Large intestine (tissue), 3 donors: ENCODE results near the gene BNIP5. TPM values are rescaled to one million over a fixed set of nuclear protein-coding genes. Genes with fewer than 3 reads are reported as not detected.
"Not testable (repeated sequence)": the region's sequence is repeated elsewhere in the genome, so short reads cannot be mapped to it uniquely, and the experiment has no call there.

Experiments used
- DNase-seq, 2 donors: peaks; one replicate each; pipeline versions ENCODE4 v3.0.0 to v3.0.0-alpha.2; 2013
- H3K27ac ChIP-seq: one replicate; pipeline ENCODE4 v1.5.1; 2013; ENCODE audit warnings: low read length
- H3K27me3 ChIP-seq: 2 replicates; pipeline ENCODE4 v1.6.1; 2013; ENCODE audit warnings: low read length; ENCODE audit not compliant: control insufficient read depth, insufficient read depth
- H3K36me3 ChIP-seq: 2 replicates; pipeline ENCODE4 v1.6.1; 2013; ENCODE audit warnings: low read length; ENCODE audit not compliant: control insufficient read depth, insufficient read depth
- H3K4me1 ChIP-seq: one replicate; pipeline ENCODE4 v1.6.1; 2013; ENCODE audit warnings: low read length; ENCODE audit not compliant: control insufficient read depth, insufficient read depth
- H3K4me3 ChIP-seq: one replicate; pipeline ENCODE4 v1.5.1; 2013; ENCODE audit warnings: low read length
- H3K9me3 ChIP-seq: one replicate; pipeline ENCODE4 v1.6.1; 2013; ENCODE audit warnings: mild to moderate bottlenecking, low read depth, low read length, moderate library complexity; ENCODE audit not compliant: control insufficient read depth
- WGBS: methylation state at CpG from one replicate; pipeline ENCODE4 v1.1.5; 2013; ENCODE audit warnings: low lambda C conversion rate; ENCODE audit not compliant: insufficient coverage; 5-methylcytosine and 5-hydroxymethylcytosine counted together
- polyA plus RNA-seq: library from polyadenylated mRNA; unstranded; fragments of 120-200 nt; gene quantifications from one replicate; pipeline ENCODE4 v1.2.1, GENCODE V29; 2013

Gene BNIP5
- polyA plus RNA-seq, 1 donor, result 11.2 TPM

DNA sequence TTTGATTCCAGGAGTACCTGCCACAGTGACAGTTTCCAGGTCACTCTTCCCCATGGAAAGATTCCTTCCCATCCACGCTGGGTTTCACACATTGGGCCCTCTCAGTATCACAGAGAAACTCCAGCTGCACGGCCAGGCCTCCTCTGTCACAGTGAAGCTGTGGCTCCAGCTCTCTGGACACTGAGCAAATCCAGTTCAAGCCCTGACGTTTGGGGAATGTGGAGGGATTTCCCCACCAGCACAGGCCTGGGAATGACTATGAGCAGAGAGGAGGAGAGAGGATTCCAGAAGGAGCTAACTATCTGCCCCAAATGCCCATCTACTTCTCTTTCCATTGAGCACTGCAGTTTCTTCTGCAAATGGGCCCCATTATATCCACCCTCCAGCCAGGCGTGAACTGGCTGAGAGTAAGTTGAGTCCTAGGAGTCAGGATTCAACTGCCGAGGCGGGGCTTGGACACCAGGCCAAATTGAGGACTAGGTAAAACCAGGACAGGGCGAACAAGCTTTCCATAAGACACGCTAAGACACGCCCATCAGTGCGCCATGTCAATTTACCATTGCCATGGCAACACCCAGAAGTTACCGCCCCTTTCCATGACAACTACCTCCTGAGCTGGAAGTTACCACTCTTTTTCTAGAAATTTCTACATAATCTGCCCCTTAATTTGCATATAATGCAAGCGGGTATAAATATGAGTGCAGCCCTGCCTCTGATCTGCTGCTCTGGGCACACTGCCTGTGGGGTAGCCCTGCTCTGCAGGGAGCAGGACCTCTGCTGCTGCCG lies 9.2 kb upstream of the BNIP5 start:
- DNase-seq, result no peak
- no peaks in the 10 kb centered on the region for H3K9me3 ChIP-seq
- no CpG with 5 or more reads among the region's 13 CpGs for WGBS

DNA sequence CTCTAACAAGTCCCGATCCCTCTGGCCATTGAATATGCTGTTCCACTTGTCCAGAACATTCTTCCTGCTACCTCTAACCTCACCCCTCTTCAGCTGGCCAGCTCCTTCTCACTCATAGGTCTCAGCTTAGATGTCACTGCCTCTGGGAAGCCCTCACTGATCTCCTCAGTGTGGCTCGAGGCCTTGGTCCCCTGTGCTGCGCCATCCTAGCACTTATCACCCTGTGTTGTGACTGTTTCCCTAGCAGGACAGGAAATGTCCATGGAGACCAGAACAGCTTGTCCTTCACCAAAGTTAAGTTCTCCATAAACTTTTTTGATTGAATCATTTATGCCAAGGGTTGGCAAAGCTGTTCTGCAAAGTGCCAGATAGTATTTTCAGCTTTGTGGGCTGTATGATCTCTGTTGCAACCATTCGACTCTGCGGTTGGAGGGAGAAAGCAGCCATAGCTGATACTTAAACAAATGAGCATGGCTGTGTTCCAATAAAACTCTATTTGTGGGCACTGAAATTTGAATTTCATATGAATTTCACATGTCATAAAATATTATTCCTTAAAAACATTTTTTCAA lies 6.5 kb upstream of the BNIP5 start:
- Histone ChIP-seq H3K4me1 (peaks cover 39% of the 10 kb centered on the region), H3K27ac (no peak overlapping the region), H3K27me3 (no peaks in the 10 kb centered on the region), H3K9me3 (no peaks in the 10 kb centered on the region), H3K4me3 (no peak overlapping the region), H3K36me3 (no peaks in the 10 kb centered on the region)
- DNase-seq, result no peak
- no CpG with 5 or more reads among the region's 5 CpGs for WGBS

More for the DNA sequence above, 9.2 kb upstream of the BNIP5 start:
- H3K4me1 ChIP-seq, result peaks cover 41% of the 10 kb centered on the region
- H3K27ac ChIP-seq, result no peak overlapping the region
- no peaks in the 10 kb centered on the region for H3K27me3 ChIP-seq
- no peak overlapping the region for H3K4me3 ChIP-seq
- H3K36me3 ChIP-seq, result no peaks in the 10 kb centered on the region

DNA sequence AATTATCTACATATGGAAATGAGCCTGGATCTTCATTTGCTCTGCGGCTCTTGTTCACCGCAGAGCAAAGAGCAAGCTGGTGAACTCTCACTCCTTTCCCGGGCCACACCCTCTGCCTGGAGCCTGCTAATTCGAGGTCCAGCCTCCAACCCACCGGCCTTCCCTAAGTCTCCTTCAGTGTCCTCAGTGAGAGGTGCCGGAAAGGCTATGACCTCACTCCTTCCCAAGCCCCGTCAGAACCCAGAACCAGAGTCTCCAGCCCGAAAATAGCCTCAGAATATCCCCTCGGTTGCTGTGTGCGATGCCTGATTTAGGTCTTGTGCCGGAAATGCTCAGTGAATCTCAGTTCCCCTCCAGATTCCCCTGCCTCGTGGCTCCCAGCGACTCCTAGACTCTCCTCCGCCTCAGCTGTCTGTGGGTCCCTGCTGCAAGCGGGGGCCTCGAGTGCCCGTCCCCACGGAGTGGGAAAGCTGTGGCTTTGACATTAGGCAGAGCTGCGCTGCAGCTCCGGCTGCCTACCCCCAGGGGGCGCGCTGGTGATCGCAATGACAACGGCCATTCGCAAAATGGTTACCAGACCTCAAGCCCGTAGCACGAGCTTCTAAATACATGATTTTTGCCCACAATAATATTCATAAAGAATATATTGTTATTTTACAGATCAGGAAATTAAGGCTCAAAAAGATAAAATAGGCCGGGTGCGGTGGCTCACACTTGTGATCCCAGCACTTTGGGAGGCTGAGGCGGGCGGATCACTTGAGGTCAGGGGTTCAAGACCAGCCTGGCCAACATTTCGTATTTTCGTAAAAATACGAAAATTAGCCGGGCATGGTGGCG lies 4.1 kb upstream of the BNIP5 start:
- Histone ChIP-seq H3K27ac (peak overlapping the region; percentile 77), H3K4me3 (peak overlapping the region; percentile 27), H3K36me3 (no peaks in the 10 kb centered on the region), H3K27me3 (no peaks in the 10 kb centered on the region), H3K4me1 (peaks cover 39% of the 10 kb centered on the region), H3K9me3 (no peaks in the 10 kb centered on the region)
- no CpG with 5 or more reads among the region's 36 CpGs for WGBS
- peak; percentile 81 to 91 for DNase-seq

DNA sequence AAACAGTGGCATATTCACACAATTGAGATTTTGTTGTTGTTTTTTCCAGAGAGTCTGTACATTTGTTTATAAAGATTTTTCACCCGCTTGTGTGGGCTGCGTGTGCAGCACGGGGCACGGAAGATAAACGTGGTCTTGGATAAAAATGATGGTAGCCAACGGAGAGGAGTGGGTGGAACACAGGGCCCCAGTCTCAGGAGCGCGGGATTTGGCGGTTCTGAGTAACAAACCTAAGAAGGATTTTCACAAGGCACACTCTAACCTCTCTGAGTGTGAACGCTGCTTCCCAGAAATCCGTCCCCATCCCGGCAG lies 3.6 kb upstream of the BNIP5 start:
- H3K4me3 ChIP-seq, result no peak overlapping the region
- H3K9me3 ChIP-seq, result no peaks in the 10 kb centered on the region
- DNase-seq, result no peak
- peak overlapping the region; percentile 77 for H3K27ac ChIP-seq
- H3K4me1 ChIP-seq, result peaks cover 45% of the 10 kb centered on the region
- no CpG with 5 or more reads among the region's 12 CpGs for WGBS
- no peaks in the 10 kb centered on the region for H3K27me3 ChIP-seq
- no peaks in the 10 kb centered on the region for H3K36me3 ChIP-seq

DNA sequence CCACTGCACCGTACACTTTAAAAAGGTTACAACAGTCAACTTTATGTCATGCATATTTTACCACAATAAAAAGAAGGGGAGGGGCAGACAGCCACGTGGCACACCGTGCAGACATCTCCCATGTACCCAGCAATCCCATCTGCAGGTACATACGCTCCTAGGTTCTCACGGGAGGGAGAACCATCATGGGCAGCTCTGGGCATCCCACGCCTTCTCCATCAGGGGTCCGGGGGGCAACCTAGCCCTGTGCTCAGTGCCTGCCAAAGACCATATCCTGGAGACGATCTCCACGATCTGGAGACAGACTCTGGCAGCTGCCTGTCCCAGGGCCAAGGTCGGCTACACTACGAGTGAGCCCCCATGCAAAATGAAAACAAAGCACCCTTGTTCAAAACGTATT lies 2.5 kb upstream of the BNIP5 start:
- Histone ChIP-seq H3K36me3 (no peaks in the 10 kb centered on the region), H3K4me1 (peaks cover 53% of the 10 kb centered on the region), H3K9me3 (peaks cover under 1% of the 10 kb centered on the region), H3K27ac (no peak overlapping the region), H3K4me3 (no peak overlapping the region), H3K27me3 (no peaks in the 10 kb centered on the region)
- WGBS, result 50% methylated on average over 1 of the region's 12 CpGs
- peak in 1 of 2 donors; percentile 84 for DNase-seq

DNA sequence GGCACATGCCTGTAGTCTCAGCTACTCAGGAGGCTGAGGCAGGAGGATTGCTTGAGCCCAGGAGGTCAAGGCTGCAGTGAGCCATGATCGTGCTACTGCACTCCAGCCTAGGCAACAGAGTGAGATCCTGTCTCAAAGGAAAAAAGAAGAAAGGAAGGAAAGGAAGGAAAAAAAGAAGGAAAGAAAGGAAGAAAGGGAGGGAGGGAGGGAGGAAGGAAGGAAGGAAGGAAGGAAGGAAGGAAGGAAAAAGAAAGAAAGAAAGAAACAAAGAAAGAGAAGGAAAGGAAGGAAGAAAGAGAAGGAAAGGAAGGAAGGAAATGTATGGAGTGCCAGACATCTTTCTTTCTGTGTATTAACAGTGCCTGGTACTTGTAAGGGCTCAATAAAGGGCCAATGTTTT lies 1.5 kb upstream of the BNIP5 start:
- no CpG with 5 or more reads among the region's 1 CpG for WGBS
- not testable (repeated sequence) for DNase-seq, H3K27ac ChIP-seq, H3K36me3 ChIP-seq, H3K4me3 ChIP-seq, H3K9me3 ChIP-seq, H3K27me3 ChIP-seq
- H3K4me1 ChIP-seq, result peaks cover 62% of the 10 kb centered on the region

DNA sequence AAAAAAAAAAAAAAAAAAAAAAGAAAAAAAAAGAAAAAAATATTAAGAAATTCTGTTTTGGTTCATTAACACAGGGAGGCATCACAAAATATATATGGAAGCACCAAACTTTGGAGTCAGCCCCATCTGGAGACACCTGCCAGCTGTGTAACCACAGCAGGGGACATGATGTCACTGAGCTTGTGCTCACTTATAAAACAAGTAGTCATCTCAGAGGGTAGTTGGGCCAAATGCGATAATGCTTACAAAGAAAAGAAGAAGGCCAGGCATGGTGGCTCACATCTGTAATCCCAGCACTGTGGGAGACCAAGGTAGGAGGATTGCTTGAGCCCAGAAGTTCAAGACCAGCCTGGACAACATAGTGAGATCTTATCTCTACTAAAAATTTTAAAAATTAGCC lies 1.1 kb upstream of the BNIP5 start:
- Histone ChIP-seq H3K27ac (no peak overlapping the region), H3K36me3 (no peaks in the 10 kb centered on the region), H3K9me3 (peaks cover 3% of the 10 kb centered on the region), H3K4me1 (peaks cover 66% of the 10 kb centered on the region), H3K27me3 (no peaks in the 10 kb centered on the region), H3K4me3 (no peak overlapping the region)
- no peak for DNase-seq
- no CpG with 5 or more reads among the region's 1 CpG for WGBS

DNA sequence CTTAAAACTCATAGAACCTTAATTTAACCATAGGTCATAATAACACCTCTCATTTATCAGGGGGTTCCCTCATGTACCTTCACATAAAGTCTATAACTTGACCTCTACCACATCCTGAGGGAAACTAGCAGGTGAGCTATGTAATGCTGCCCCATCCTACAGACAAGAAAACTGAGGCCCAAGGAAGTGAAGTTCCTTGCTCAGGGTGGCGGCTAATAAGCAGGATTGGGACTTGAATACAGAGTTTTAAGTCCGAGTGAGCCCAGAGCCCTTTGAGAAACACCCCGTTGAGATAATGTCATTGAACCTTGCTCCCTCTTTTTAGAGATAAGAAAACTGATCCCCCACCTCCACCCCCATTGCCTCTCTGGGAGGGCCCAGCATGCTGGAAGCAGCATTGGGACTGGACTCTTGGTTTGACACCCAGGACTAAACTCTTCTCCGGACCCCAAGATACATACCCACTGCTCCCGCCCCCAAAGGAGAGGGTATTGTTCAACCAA lies 429 bp downstream of the BNIP5 start:
- H3K36me3 ChIP-seq, result no peaks in the 10 kb centered on the region
- H3K27me3 ChIP-seq, result no peaks in the 10 kb centered on the region
- WGBS, result no CpG with 5 or more reads among the region's 5 CpGs
- H3K4me1 ChIP-seq, result peaks cover 66% of the 10 kb centered on the region
- DNase-seq, result peak; percentile 54 to 85
- peak overlapping the region; percentile 30 for H3K4me3 ChIP-seq
- H3K27ac ChIP-seq, result peak overlapping the region; percentile 96
- H3K9me3 ChIP-seq, result peaks cover 3% of the 10 kb centered on the region

DNA sequence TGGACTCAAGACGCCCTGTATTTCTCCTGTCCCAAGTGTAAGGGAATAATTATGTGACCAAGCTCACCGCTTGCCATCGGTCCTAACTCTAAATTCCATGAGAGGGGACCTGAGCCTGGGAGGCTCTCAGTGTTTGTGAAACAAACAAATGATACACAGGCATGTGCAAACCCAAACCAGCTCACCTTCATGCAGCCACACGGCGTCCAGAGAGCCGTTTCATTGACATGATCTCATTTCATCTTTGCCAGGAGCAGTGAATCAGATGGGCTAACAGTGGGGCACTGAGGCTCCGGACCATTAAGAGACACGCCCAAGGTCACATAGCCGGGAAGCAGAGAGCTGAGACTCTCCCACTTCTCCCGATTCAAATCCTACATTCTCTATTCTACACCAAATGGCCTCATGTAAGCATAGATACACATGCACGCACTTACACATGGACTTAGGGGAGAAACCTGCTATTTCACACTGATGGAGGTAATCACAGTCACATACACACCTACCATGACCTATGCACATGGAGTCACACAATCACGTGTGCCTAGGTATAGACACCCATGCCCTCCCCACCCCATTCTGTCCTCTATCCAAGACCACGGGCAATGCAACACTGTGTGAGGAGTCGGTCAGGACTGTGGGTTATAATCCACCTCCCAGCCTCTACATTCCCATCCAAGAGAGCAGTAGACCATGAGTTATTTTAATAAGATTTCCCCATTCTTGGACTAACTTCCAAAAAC lies 1.1 kb downstream of the BNIP5 start:
- H3K9me3 ChIP-seq, result peaks cover 3% of the 10 kb centered on the region
- no CpG with 5 or more reads among the region's 14 CpGs for WGBS
- H3K27me3 ChIP-seq, result no peaks in the 10 kb centered on the region
- DNase-seq, result peak in 1 of 2 donors; percentile 68
- no peaks in the 10 kb centered on the region for H3K36me3 ChIP-seq
- H3K27ac ChIP-seq, result peak overlapping the region; percentile 96
- H3K4me3 ChIP-seq, result peak overlapping the region; percentile 30
- peaks cover 61% of the 10 kb centered on the region for H3K4me1 ChIP-seq
